Panc1 (cell line): ENCODE results near the gene DNAH6. TPM values are rescaled to one million over a fixed set of nuclear protein-coding genes. Genes with fewer than 3 reads are reported as not detected.

ENCODE experiments used
- ATAC-seq: fragments of 200-7000 bp; cut with Tn5 transposase; 2 replicates; pipeline ENCODE4 v1.9.1; 2020; ENCODE audit warnings: mild to moderate bottlenecking, moderate library complexity
- BruUV-seq: library from RNA; stranded (reverse); fragments of 400-500 nt; replicated peaks from 2 replicates; lab custom pipeline; 2021; lab: Mats Ljungman, UMichigan
- CTCF ChIA-PET: fragments of 300-600 bp; sonication (Branson Sonifier 250); formaldehyde crosslinking; loops from one replicate; lab custom pipeline; 2022; ENCODE audit warnings: antibody characterized with exemption; lab: Charles Lee
- POLR2A ChIA-PET: fragments of 300-600 bp; sonication (Branson Sonifier 250); formaldehyde crosslinking; loops from one replicate; lab custom pipeline; 2022; ENCODE audit warnings: antibody characterized with exemption; lab: Charles Lee
- DNase-seq: peaks from one replicate; pipeline ENCODE4 v3.0.0-alpha.2; 2010; ENCODE audit warnings: low read depth, low spot score
- H3K27ac ChIP-seq: 2 replicates; pipeline ENCODE4 v1.5.1; 2011; ENCODE audit warnings: mild to moderate bottlenecking, low read length, inconsistent platforms
- H3K27me3 ChIP-seq: fragments of 200-500 bp; sonication (Bioruptor generic); 2 replicates; pipeline ENCODE4 v1.6.0; 2014; ENCODE audit warnings: low read length, inconsistent platforms; ENCODE audit not compliant: control insufficient read depth, insufficient read depth
- H3K36me3 ChIP-seq: fragments of 200-500 bp; sonication (Bioruptor generic); 2 replicates; pipeline ENCODE4 v1.5.1; 2014; ENCODE audit warnings: inconsistent platforms, mild to moderate bottlenecking, low read length, moderate library complexity; ENCODE audit not compliant: control insufficient read depth, insufficient read depth
- H3K4me1 ChIP-seq: 2 replicates; pipeline ENCODE4 v1.5.1; 2011; ENCODE audit warnings: inconsistent platforms, mild to moderate bottlenecking, low read length, moderate library complexity; ENCODE audit not compliant: control insufficient read depth, insufficient read depth
- H3K4me3 ChIP-seq, 2 experiments: 2 replicates each; pipeline ENCODE4 v1.5.1; 2011 to 2012; ENCODE audit warnings: low read depth in 2 of 2, low read length in 2 of 2, mild to moderate bottlenecking in 2 of 2, inconsistent platforms in 1 of 2, moderate library complexity in 1 of 2
- H3K9me3 ChIP-seq: fragments of 200-500 bp; sonication (Bioruptor generic); 2 replicates; pipeline ENCODE4 v1.5.1; 2014; ENCODE audit warnings: low read depth, mild to moderate bottlenecking, inconsistent platforms, low read length, moderate library complexity; ENCODE audit not compliant: control insufficient read depth, insufficient read depth
- CTCF ChIP-seq: fragments of 450-650 bp; IDR thresholded peaks from 2 replicates; pipeline ENCODE4 v1.5.1; 2017; ENCODE audit warnings: mild to moderate bottlenecking
- POLR2AphosphoS5 ChIP-seq: IDR thresholded peaks from 2 replicates; pipeline ENCODE4 v1.6.1; 2012; ENCODE audit warnings: mild to moderate bottlenecking, low read depth, low read length, moderate library complexity
- REST ChIP-seq, 2 experiments: IDR thresholded peaks; 2 replicates each; pipeline ENCODE4 v1.6.1; 2011 to 2012; ENCODE audit warnings: low read depth in 2 of 2, control low read depth in 1 of 2, low read length in 1 of 2, mild to moderate bottlenecking in 1 of 2, moderate library complexity in 1 of 2; ENCODE audit not compliant: insufficient read depth in 1 of 2
- SIN3A ChIP-seq: IDR thresholded peaks from 2 replicates; pipeline ENCODE4 v1.6.1; 2012; ENCODE audit warnings: low read depth, mild to moderate bottlenecking, low read length, moderate library complexity, borderline replicate concordance; ENCODE audit not compliant: insufficient read depth
- TCF7L2 ChIP-seq: IDR thresholded peaks from 2 replicates; pipeline ENCODE4 v1.6.1; 2011; ENCODE audit warnings: mild to moderate bottlenecking, low read depth, low read length, inconsistent platforms
- in situ Hi-C: cut with HindIII; loops from 2 replicates; pipeline ENCODE4 v1.10.0; 2016; ENCODE audit warnings: low sequenced_read_pairs, low pct_unique_long_range_greater_than_20kb
- intact Hi-C: fragments of 100-400 bp; cut with micrococcal nuclease; formaldehyde crosslinking; loops from one replicate; pipeline ENCODE4 v1.10.0; 2022; ENCODE audit not compliant: unreplicated experiment
- total RNA-seq: library from RNA; stranded (reverse); gene quantifications from one replicate; pipeline ENCODE4 v1.2.1, GENCODE V29; 2021; ENCODE audit not compliant: unreplicated experiment

The DNAH6 gene
- total RNA-seq, 1 experiment from 2014 or later = 0.26 TPM

- no peak for ATAC-seq
- H3K9me3 ChIP-seq = no peaks in the 10 kb centered on the region
Measured at GRCh38 chr2:84836215-84836614, 319.9 kb downstream of the DNAH6 start.

GRCh38 chr2:84838434-84839145 lies 322.3 kb downstream of the DNAH6 start:
- H3K27ac ChIP-seq = no peak overlapping the region
- no peak overlapping the region for H3K4me3 ChIP-seq
- no peaks in the 10 kb centered on the region for H3K4me1 ChIP-seq
- TF ChIP-seq CTCF (no peak), POLR2AphosphoS5 (no peak), REST (IDR thresholded peaks at IDR 0.05; ENCODE audit: insufficient read depth in 1 of 2, low read depth in 2 of 2, low read length in 1 of 2) (no peak), TCF7L2 (no peak), SIN3A (no peak)
- no peaks in the 10 kb centered on the region for H3K36me3 ChIP-seq
- H3K9me3 ChIP-seq = no peaks in the 10 kb centered on the region
- CTCF ChIA-PET = no interaction called here
- in situ Hi-C loops (no loop called here), intact Hi-C loops (no loop called here)
- ATAC-seq = no peak
- no peaks in the 10 kb centered on the region for H3K27me3 ChIP-seq
- no peak for DNase-seq
- no TSS peak for BruUV-seq
- POLR2A ChIA-PET = interaction anchor here (0.6 kb wide), 1 partner anchor 105 kb away, joined by 7 read pairs; no protein-coding TSS in a partner anchor

More at GRCh38 chr2:84836215-84836614, 319.9 kb downstream of the DNAH6 start:
- H3K4me1 ChIP-seq = no peaks in the 10 kb centered on the region
- intact Hi-C loops (no loop called here), in situ Hi-C loops (no loop called here)
- H3K36me3 ChIP-seq = no peaks in the 10 kb centered on the region
- no TSS peak for BruUV-seq
- TF ChIP-seq CTCF (no peak), REST (IDR thresholded peaks at IDR 0.05; ENCODE audit: insufficient read depth in 1 of 2, low read depth in 2 of 2, low read length in 1 of 2) (no peak), POLR2AphosphoS5 (no peak), TCF7L2 (no peak), SIN3A (no peak)
- DNase-seq = no peak
- H3K4me3 ChIP-seq = no peak overlapping the region
- ChIA-PET CTCF (no interaction called here), POLR2A (no interaction called here)
- H3K27me3 ChIP-seq = no peaks in the 10 kb centered on the region
- H3K27ac ChIP-seq = no peak overlapping the region
